K562 (cell line): ENCODE results near the gene KRT85. TPM values are rescaled to one million over a fixed set of nuclear protein-coding genes. Genes with fewer than 3 reads are reported as not detected.

ENCODE experiments used
- ERF ChIP-seq: fragments of 450-650 bp; formaldehyde crosslinking; IDR thresholded peaks from 2 replicates; pipeline ENCODE4 v1.4.0; 2020; ENCODE audit warnings: mild to moderate bottlenecking, mixed read lengths
- NONO ChIP-seq, 2 experiments: fragments of 200-400 bp in 1 of 2; fragments of 450-650 bp in 1 of 2; formaldehyde crosslinking in 1 of 2; IDR thresholded peaks; 2 replicates each; pipeline ENCODE4 v1.6.1; 2017; ENCODE audit warnings: low read depth in 2 of 2, mild to moderate bottlenecking in 2 of 2, moderate library complexity in 2 of 2, low read length in 1 of 2
- PTRF ChIP-seq: fragments of 450-650 bp; IDR thresholded peaks from 2 replicates; pipeline ENCODE4 v1.6.1; 2016; ENCODE audit warnings: mild to moderate bottlenecking, missing genetic modification characterization, missing compliant biosample characterization
- TGIF2 ChIP-seq: sonication (generic); formaldehyde crosslinking; IDR thresholded peaks from 2 replicates; pipeline ENCODE4 v1.8.1; 2022; ENCODE audit warnings: mild to moderate bottlenecking, missing genetic modification reagents, moderate library complexity
- ZBTB40 ChIP-seq, 2 experiments: fragments of 450-650 bp in 1 of 2; sonication (generic) in 1 of 2; formaldehyde crosslinking in 1 of 2; IDR thresholded peaks; 2 replicates each; pipeline versions ENCODE4 v1.7.1 to v1.9.0; 2016 to 2022; ENCODE audit warnings: inconsistent platforms in 1 of 2, mild to moderate bottlenecking in 1 of 2, missing genetic modification reagents in 1 of 2
- ZKSCAN3 ChIP-seq: fragments of 250-450 bp; sonication (Bioruptor Pico); IDR thresholded peaks from 2 replicates; pipeline ENCODE4 v1.4.0; 2020
- ZNF655 ChIP-seq: fragments of 250-450 bp; sonication (Bioruptor Pico); IDR thresholded peaks from 2 replicates; pipeline ENCODE4 v1.5.0; 2021
- polyA plus RNA-seq, 8 experiments: library from polyadenylated mRNA; depleted of rRNA in 4 of 8; stranded (reverse) in 5 of 8; unstranded in 3 of 8; fragments of >200 nt; fragmentation: Nextera tagmentation in 2 of 8; fragmentation: Illumina TruSeq in 1 of 8; extraction: Ambion mirVana in 2 of 8; extraction: Trizol in 1 of 8; gene quantifications; 2 replicates each; pipeline versions ENCODE4 v1.2.1 to v1.2.3, GENCODE V29; 2011 to 2014; ENCODE audit warnings: inconsistent platforms in 1 of 8, missing spikeins in 1 of 8
- total RNA-seq, 7 experiments: library from RNA; depleted of rRNA in 6 of 7; stranded (reverse); fragments of >200 nt in 6 of 7; fragmentation: Illumina TruSeq in 2 of 7; extraction: Trizol in 2 of 7; gene quantifications; 2 replicates each; pipeline versions ENCODE4 v1.2.1 to v1.2.3, GENCODE V29; 2011 to 2021; ENCODE audit warnings: low replicate concordance in 1 of 7

Gene KRT85
- total and polyA plus RNA-seq, 9 of the 15 experiments (the other 6 are each of a cell fraction or from before 2014, with no cell fraction given), result not detected

GRCh38 chr12:52401926-52402325 lies 34.6 kb upstream of the KRT85 start (continued):
- TF ChIP-seq ZBTB40 (IDR thresholded peaks at IDR 0.05), result no peak
- no peak for TF ChIP-seq ZBTB40 (CRISPR knock-in tag; IDR thresholded peaks at IDR 0.05)
- no peak for TF ChIP-seq ZKSCAN3 (CRISPR knock-in tag)
- TF ChIP-seq ERF (CRISPR knock-in tag), result no peak
- TF ChIP-seq NONO (IDR thresholded peaks at IDR 0.05; ENCODE audit: low read depth in 2 of 2, low read length in 1 of 2), result no peak
- no peak for TF ChIP-seq TGIF2 (CRISPR knock-in tag)
- TF ChIP-seq ZNF655 (CRISPR knock-in tag), result no peak
- no peak for TF ChIP-seq PTRF (tag)
